Activated naive CD4-positive, alpha-beta T cell treated with anti-CD3 and anti-CD28 coated beads, Interleukin-2, amount 50 U/mL, for 72 hours (primary cell): ENCODE data around the gene ADRB1. TPM values are rescaled to one million over a fixed set of nuclear protein-coding genes. Genes with fewer than 3 reads are reported as not detected.

ENCODE experiments used
- ATAC-seq, 2 donors: fragments of 150-1000 bp; cut with Tn5 transposase; 2 replicates each; pipeline ENCODE4 v1.10.0; 2021; ENCODE audit warnings: mild to moderate bottlenecking in 2 of 2, moderate library complexity in 2 of 2
- DNase-seq, 2 donors: peaks; one replicate each; pipeline ENCODE4 v3.0.0; 2021 to 2022; ENCODE audit warnings: low spot score in 2 of 2
- H3K27ac Mint-ChIP-seq, 2 donors: one replicate each; pipeline ENCODE4 v1.8.0; 2022; ENCODE audit warnings: mild to moderate bottlenecking in 2 of 2, mixed read lengths in 2 of 2
- H3K36me3 Mint-ChIP-seq, 2 donors: one replicate each; pipeline ENCODE4 v1.8.0; 2022; ENCODE audit warnings: mixed read lengths in 2 of 2
- H3K9me3 Mint-ChIP-seq, 2 donors: one replicate each; pipeline ENCODE4 v1.8.0; 2022; ENCODE audit warnings: mixed read lengths in 2 of 2
- total RNA-seq, 2 donors: library from RNA; stranded (reverse); gene quantifications; one replicate each; pipeline ENCODE4 v1.2.3, GENCODE V29; 2022

ADRB1 gene
- total RNA-seq, 2 donors from 2014 or later, result not detected

DNA sequence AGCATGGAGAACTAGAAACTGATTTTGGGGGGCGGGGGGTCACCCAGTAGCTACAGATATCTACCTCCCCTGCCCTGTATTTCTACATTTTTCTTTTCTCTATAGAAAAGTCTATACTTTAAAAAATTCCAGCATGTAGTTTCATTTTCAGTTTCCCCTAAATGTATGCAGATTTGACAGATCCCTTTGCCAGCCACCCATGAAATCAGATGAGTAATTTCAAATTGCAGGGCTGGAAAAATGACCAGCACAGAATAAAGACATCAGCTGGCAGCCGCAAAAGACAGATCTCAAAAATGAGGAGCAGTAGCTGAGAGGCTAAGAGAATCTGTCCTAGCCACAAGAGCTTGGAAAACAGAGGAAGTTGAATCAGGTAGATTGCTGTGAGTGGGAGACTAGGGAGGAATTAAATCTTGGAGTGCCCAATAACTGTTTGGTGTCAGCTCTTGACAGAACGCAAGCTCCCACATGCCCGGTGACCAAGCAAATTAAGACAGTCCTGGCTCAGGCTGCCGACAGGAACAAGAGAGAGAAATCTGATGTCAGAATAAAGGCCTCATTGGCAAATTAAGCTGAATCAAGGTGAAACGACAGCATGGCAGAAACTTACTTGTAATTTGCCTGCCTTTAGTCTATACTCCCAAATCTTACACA is 24.5 kb downstream of the ADRB1 start:
- Mint-ChIP-seq H3K9me3 (no peaks in the 10 kb centered on the region), H3K27ac (no peak overlapping the region), H3K36me3 (no peaks in the 10 kb centered on the region)
- no peak for DNase-seq
- ATAC-seq, result no peak

DNA sequence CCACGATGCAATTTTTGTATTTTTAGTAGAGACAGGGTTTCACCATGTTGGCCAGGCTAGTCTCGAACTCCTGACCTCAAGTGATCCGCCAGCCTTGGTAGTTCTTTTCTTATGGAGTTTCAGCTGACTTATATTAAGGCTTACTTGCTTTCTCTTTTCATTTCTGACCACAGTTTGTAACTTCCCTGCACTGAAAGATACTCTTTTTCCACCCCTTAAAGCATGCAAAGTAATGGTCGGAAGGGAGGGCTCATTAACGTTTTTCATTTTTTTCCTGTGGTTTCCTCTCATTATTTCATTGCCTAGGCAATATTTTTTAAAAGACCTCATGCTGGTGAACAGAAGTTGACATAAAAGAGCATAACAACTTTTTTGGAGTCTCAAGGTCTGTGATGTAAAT is 27.0 kb downstream of the ADRB1 start:
- no peaks in the 10 kb centered on the region for H3K36me3 Mint-ChIP-seq
- no peak for DNase-seq
- ATAC-seq, result no peak
- H3K9me3 Mint-ChIP-seq, result no peaks in the 10 kb centered on the region
- no peak overlapping the region for H3K27ac Mint-ChIP-seq

DNA sequence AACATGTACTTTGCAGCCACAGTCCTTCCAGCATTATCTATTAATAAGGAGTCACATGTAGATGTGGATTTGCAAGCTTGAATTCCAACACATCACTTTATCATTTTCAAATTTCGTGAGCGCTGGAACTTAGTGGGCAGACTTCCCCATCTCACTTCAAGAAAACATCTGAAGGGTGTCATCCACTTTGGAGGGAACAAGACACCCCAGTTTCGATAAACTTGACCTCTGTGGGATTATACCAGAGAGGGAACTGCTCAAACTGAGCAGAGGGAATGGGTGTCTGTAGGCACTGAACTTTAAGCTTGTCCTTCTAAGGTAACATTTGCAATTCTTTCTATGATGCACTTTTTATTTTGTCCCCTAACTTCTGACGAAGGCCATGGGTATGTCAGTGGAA is 27.5 kb downstream of the ADRB1 start:
- ATAC-seq (no peak), DNase-seq (no peak)
- no peak overlapping the region for H3K27ac Mint-ChIP-seq
- H3K36me3 Mint-ChIP-seq, result no peaks in the 10 kb centered on the region
- H3K9me3 Mint-ChIP-seq, result no peaks in the 10 kb centered on the region

DNA sequence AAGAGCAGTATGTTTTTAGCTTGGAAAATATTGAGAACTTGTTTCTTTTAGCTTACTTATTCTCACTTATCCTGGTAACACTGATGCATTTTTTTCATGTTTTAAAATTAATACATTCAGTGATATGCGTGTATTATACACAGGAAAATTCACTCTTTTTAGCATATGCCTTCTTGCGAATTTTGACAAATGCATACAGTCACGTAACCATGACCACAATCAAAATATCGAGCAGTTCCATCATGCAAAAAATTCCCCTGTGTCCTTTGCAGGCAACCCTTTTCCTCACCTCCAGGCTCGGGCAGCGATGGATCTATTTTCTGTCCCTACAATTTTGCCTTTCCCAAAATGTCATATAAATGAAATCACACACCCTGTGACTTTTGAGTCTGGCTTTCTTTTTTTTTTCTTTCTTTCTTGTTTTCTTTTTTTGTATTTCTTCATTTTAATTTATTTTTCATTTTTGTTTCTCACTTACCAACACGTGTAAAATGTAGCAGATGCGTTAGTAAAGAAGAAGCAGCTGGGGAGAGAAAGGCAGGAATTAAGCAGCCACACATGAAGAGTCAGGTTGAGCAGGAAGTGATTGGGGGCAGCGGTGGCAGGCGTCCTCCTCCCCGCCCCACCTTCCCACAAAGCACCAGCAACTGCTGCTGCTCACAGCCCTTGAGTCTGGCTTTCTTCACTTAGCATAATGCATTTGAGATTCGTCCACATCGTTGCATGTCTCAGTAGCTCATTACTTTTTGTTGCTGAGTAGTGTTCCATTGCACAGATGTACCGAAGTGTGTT is 29.9 kb downstream of the ADRB1 start:
- ATAC-seq (no peak), DNase-seq (no peak)
- Mint-ChIP-seq H3K36me3 (no peaks in the 10 kb centered on the region), H3K9me3 (no peaks in the 10 kb centered on the region), H3K27ac (no peak overlapping the region)

DNA sequence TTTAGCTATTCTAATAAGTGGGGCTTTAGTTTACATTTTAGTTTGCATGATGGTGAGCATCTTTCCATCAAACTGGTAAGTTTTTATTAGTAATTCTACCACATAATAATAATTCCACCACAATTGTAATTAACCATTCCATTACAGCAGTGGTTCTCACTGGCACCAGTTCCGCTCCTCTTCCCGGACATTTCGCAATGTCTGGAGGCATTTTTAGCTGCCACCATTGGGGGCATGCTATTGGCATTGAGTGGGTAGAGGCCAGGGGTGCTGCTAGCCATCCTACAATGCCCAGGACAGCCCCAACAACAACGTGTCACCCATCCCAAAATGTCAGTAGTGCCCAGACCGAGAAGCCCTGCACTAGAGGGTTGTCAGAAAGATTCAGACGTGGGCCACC is 31.4 kb downstream of the ADRB1 start:
- Mint-ChIP-seq H3K36me3 (no peaks in the 10 kb centered on the region), H3K27ac (no peak overlapping the region), H3K9me3 (no peaks in the 10 kb centered on the region)
- ATAC-seq (no peak), DNase-seq (no peak)

DNA sequence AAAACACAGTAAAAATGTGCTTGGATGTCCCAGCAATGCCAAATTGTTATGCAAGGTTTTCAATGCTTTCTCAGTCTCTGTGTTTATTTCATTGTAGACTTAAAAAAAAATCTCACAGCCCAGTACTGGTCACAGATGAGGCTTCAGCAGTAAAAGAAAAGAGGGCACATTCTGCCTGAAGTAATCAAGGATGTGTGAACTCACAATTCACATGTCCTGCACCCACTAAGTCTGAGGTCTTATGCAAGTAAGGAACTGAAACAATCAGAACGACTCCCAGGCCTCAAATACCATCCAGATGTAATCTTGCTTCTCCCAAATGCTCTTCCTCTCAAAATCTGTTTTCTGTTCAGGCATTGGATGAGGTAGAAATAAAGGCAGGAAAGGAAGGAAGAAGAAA is 33.7 kb downstream of the ADRB1 start:
- Mint-ChIP-seq H3K27ac (no peak overlapping the region), H3K36me3 (no peaks in the 10 kb centered on the region), H3K9me3 (no peaks in the 10 kb centered on the region)
- ATAC-seq (no peak), DNase-seq (no peak)

DNA sequence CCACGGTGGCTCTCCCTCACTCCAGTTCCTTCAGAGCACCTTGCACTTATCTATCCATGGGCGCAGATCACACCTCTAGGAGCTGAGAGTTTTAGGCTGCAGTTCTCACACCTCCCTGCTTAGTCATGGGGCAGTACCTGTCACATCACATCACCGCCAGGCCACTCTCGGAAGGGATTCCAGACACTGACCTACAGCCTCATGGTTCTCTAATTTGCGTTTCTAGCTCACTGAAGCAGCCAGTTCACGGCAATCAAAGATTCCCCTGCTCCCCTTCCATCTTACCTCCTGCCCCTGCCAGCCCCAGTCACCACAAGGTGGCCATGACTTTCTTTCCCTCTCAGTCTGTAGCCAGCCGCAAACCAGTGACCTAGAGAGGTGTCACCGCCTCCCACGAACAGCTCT is 34.2 kb downstream of the ADRB1 start:
- Mint-ChIP-seq H3K9me3 (no peaks in the 10 kb centered on the region), H3K36me3 (no peaks in the 10 kb centered on the region), H3K27ac (no peak overlapping the region)
- ATAC-seq (peak in 1 of 2 donors; percentile 26), DNase-seq (no peak)

DNA sequence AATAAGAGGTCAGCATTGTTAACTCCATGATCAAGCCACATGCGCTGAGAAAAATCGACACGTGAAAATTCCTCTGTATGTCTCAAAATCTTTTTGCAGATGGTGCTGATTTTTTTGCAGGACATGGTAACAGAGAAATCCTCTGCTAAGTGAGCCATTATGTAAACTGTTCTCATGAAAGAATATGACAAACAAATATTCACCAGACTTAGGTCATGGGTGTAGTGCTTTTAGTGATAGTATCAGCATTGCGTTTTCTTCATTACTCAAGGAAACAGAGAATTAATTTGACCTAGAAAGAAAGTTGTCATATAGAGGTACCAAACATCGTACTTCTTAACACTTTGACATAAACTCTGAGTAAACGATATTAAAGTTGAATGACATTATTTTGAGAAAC is 34.7 kb downstream of the ADRB1 start:
- DNase-seq (no peak), ATAC-seq (no peak)
- Mint-ChIP-seq H3K27ac (no peak overlapping the region), H3K9me3 (no peaks in the 10 kb centered on the region), H3K36me3 (no peaks in the 10 kb centered on the region)

DNA sequence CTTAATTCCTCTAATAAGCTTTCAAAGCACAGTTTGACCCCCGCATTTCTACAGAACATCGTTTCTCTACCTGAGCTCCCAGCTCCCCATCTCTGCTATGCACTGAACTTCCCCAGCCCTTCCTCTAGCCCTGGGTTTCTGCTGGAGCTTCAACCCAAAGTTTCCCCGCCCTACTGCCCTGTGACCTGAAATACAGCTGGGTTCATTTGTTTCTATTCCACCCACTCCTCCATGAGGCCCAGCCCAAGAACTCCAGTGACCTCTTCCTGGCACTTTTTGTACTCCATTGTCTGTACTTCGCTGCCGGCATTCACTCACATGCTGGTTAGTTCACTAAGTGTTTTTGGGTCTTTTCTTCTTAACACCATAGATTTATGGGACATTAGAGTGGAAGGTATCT is 35.8 kb downstream of the ADRB1 start:
- no peak overlapping the region for H3K27ac Mint-ChIP-seq
- DNase-seq (no peak), ATAC-seq (no peak)
- no peaks in the 10 kb centered on the region for H3K9me3 Mint-ChIP-seq
- no peaks in the 10 kb centered on the region for H3K36me3 Mint-ChIP-seq

DNA sequence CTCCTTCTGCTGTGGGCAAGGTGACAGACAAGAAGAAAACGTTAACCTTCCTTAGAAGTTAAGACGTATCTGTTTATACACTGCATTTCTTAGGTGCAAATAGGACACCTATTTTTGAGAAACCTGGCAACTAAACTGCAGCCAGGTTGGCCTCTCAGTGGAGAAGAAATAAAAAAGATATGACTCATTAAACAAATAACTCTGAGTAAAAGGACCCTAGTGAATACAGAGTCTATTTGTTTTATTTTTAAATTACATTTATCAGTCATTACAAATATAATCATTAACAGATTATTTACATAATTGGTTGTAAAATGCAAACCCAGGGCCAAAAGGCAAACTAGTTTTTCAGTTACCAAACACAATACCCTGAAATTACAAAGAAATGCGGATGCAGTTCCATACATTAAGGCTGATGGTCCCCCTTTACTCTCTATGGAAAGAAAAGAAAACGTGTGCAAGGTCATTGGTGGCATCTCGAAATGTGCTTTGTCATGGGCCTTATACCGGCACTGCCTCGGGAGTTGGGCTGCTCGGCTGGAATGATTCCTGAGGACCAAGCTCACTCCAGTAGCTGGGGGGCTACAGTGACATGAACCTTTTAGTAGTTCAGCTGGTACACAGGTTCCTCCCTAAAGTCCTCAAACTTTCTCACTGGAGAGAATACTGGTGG is 38.4 kb downstream of the ADRB1 start:
- no peak for ATAC-seq
- no peak overlapping the region for H3K27ac Mint-ChIP-seq
- no peak for DNase-seq
- no peaks in the 10 kb centered on the region for H3K36me3 Mint-ChIP-seq
- no peaks in the 10 kb centered on the region for H3K9me3 Mint-ChIP-seq

DNA sequence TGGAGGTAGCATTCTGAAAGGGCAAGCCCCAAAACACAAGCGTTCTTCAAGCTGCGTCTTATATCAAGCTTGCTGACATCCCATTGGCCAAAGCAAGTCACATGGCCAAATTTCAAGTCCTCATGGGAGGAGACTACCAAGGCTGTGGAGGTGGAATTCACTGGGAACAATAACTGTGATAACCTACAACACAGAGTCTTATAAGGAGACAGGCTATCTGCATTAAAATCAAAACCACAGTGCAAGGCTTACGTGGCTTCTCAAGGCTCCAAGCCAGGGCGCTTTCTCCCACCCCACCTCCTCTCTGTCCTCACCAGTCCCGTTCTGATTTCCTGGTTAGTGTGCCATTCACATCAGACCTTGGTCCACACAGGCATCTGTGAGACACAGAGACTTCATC is 39.4 kb downstream of the ADRB1 start:
- DNase-seq (no peak), ATAC-seq (peak; percentile 51 to 62)
- Mint-ChIP-seq H3K36me3 (no peaks in the 10 kb centered on the region), H3K27ac (no peak overlapping the region), H3K9me3 (no peaks in the 10 kb centered on the region)

DNA sequence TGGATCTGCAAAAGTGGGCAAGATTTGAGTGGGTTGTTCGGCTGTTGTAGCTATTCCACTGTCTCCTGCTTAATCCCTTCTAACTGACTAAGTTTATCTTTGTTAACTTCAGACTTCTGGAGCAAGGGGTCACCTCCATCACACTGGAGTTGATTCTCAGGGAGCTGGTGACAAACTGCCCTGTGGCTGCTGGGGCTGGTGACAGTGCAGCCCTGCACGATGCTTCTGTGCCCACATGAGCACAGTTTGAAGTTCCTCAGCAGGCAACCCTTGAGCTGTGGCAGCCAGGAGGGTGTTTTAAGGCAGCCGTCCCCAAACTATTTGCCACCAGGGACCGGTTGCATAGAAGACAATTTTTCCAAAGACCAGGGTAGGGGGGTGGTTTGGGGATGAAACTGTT is 40.5 kb downstream of the ADRB1 start:
- DNase-seq (no peak), ATAC-seq (peak; percentile 81 to 86)
- H3K9me3 Mint-ChIP-seq, result no peaks in the 10 kb centered on the region
- no peaks in the 10 kb centered on the region for H3K36me3 Mint-ChIP-seq
- no peak overlapping the region for H3K27ac Mint-ChIP-seq

DNA sequence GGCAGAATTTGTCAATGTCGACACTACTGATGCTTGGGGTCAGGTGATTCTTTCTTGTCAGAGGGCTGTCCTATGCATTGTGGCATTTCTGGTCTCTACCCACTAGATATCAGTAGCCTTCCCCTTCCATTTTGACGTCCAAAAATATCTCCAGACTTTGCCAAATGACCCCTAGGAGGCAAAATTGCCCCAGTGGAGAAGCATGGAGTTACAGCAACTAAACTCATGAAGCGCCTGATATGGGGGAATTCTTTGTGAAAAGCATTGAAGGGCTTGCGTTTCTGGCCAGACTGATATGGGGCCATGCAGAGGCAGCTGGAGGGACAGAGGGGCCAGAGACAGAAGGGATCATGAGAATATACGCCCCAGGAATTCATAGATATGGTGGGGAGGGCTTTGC is 43.6 kb downstream of the ADRB1 start:
- H3K27ac Mint-ChIP-seq, result peak overlapping the region in 1 of 2 donors; percentile 44
- no peaks in the 10 kb centered on the region for H3K36me3 Mint-ChIP-seq
- no peak for ATAC-seq
- no peaks in the 10 kb centered on the region for H3K9me3 Mint-ChIP-seq
- no peak for DNase-seq

DNA sequence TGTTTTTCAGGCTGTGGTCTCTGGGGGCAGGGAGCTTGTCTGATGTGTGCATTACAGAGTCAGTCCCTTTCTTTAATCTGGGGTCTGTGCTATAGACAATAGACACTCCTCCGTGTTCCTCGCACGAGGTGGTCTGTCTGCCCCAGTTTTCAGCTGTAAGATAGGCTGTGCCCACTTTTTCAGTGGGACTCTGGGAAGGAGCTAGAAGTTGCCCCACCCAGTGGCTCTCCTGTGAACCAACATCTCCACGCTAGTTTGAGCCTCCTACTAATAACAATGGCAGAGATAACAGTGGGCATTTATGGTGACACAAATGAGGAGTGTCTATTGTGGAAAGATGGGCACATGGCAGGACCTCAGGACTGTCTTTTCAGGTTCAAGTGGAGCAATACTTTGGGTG is 44.0 kb downstream of the ADRB1 start:
- no peak for DNase-seq
- Mint-ChIP-seq H3K9me3 (no peaks in the 10 kb centered on the region), H3K36me3 (no peaks in the 10 kb centered on the region), H3K27ac (no peak overlapping the region)
- ATAC-seq, result no peak

DNA sequence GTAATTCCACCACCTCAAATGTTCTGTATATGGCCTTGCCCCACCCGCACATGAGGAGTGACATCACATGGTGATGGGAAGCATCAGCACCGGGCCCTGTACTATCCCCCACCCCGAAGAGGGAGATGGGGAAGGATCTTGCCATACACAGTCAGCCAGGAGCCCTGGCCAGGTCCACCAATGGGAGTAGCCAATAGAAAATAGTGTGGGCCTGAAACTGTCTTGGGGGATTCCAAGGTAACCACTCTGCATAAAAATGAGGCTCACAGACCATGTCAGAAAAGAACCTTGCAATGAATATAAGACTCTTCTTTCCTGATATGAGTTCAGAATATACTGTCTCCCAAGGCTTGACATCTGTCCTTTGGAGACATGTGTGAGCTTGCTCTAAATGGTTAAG is 51.1 kb downstream of the ADRB1 start:
- peaks cover 0 to 5% of the 10 kb centered on the region in 2 donors for H3K36me3 Mint-ChIP-seq
- no peak for ATAC-seq
- no peak overlapping the region for H3K27ac Mint-ChIP-seq
- H3K9me3 Mint-ChIP-seq, result no peaks in the 10 kb centered on the region
- DNase-seq, result no peak

DNA sequence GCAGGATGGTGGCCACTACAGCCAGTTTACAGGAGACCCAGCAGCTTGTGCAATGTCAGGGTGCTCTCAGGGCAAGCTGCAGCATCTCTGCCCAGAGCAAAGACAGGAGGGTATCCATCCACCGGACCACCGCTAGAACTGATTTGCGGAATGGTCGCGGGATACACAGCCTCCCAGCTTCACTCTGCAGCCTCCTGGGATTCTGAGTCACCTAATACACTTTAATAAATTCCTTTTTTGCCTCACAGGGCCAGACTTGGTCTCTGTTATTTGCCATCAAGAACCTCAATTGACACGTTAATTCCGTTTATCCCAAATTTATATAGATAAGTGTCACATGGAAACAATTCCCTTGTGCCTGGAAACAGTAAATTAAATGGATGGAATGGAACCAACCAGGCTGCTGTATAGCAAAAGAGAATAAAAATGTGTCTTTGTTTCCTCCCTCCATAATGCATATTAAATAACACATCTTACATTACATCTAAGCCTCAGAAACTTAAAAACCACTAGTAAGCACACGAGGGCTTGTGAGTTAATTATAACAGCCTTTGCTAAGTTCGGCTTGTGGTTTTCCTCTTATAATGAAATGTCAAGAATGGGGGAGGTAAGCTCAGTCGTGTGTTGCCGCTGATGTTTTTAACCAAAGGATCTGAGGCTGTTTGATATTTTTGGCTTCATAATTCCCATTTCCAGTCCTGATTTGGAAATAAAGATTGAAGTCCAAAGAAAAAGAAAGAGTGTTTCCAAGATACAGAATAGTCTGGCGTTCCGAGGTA is 52.1 kb downstream of the ADRB1 start:
- DNase-seq, result no peak
- Mint-ChIP-seq H3K36me3 (peaks cover 7 to 13% of the 10 kb centered on the region in 2 donors), H3K9me3 (no peaks in the 10 kb centered on the region), H3K27ac (no peak overlapping the region)
- no peak for ATAC-seq
